Right lobe of liver (tissue), 4 donors: ENCODE measurements around the gene SLC7A4.

Source experiments
- CTCF ChIP-seq, 4 donors: fragments of 200-600 bp in 3 of 4; fragments of 450-650 bp in 1 of 4; IDR thresholded peaks; one replicate each; pipeline versions ENCODE4 v1.5.1 to v1.8.0; 2016 to 2022; ENCODE audit warnings: antibody characterized with exemption in 4 of 4, mild to moderate bottlenecking in 2 of 4
- POLR2A ChIP-seq: fragments of 450-650 bp; IDR thresholded peaks from one replicate; pipeline ENCODE4 v1.6.1; 2017; ENCODE audit warnings: antibody characterized with exemption, mild to moderate bottlenecking
- donor health status: DM: no; HTN: no; CAD: no.
- donor health status: DM: no; HTN: no; CAD: no.
- donor health status: DM: no; HTN: yes; CAD: no.

- no peak for TF ChIP-seq CTCF (IDR thresholded peaks at IDR 0.05)
- TF ChIP-seq POLR2A: no peak
Measured at GRCh38 chr22:21022507-21022906, 9.9 kb downstream of the SLC7A4 start.
